Ovary (tissue), 9 donors: ENCODE results near the gene PPP2R2B. TPM values are rescaled to one million over a fixed set of nuclear protein-coding genes. Genes with fewer than 3 reads are reported as not detected.

Experiments
- DNase-seq, 5 donors: peaks; one replicate each; pipeline ENCODE4 v3.0.0-alpha.2; 2019 to 2020
- H3K27ac ChIP-seq, 2 donors: fragments of 200-600 bp; one replicate each; pipeline versions ENCODE4 v1.5.1 to v1.8.0; 2019 to 2022
- H3K27me3 ChIP-seq: fragments of 200-600 bp; one replicate; pipeline ENCODE4 v1.8.0; 2022
- H3K36me3 ChIP-seq: fragments of 200-600 bp; sonication (generic); one replicate; pipeline ENCODE4 v1.5.1; 2019
- H3K4me1 ChIP-seq: one replicate; pipeline ENCODE4 v1.8.1; 2013; ENCODE audit warnings: mild to moderate bottlenecking, moderate library complexity; ENCODE audit not compliant: insufficient read depth
- H3K4me3 ChIP-seq: fragments of 200-600 bp; sonication (generic); one replicate; pipeline ENCODE4 v1.5.1; 2017
- H3K9me3 ChIP-seq, 2 donors: fragments of 200-600 bp in 1 of 2; sonication (generic) in 1 of 2; one replicate each; pipeline versions ENCODE4 v1.5.1 to v1.8.1; 2013 to 2019; ENCODE audit warnings: mild to moderate bottlenecking in 1 of 2, moderate library complexity in 1 of 2
- CTCF ChIP-seq, 3 donors: fragments of 450-650 bp in 2 of 3; fragments of 200-600 bp in 1 of 3; IDR thresholded peaks; one replicate each; pipeline versions ENCODE4 v1.5.1 to v1.8.0; 2016 to 2022; ENCODE audit warnings: antibody characterized with exemption in 3 of 3, mild to moderate bottlenecking in 1 of 3
- EP300 ChIP-seq: sonication (generic); formaldehyde crosslinking; IDR thresholded peaks from one replicate; pipeline ENCODE4 v1.6.1; 2017; ENCODE audit warnings: antibody characterized with exemption
- POLR2A ChIP-seq: fragments of 450-650 bp; IDR thresholded peaks from one replicate; pipeline ENCODE4 v1.6.1; 2017; ENCODE audit warnings: antibody characterized with exemption, mild to moderate bottlenecking, moderate library complexity
- WGBS, 3 donors: extraction: QIAGEN DNeasy Blood & Tissue Kit in 1 of 3; methylation state at CpG; one replicate each; pipeline versions ENCODE4 v1.1.5 to v1.1.7; 2013 to 2017; 5-methylcytosine and 5-hydroxymethylcytosine counted together
- intact Hi-C, 4 donors: fragments of 100-400 bp; cut with DNase I; formaldehyde crosslinking; loops; one replicate each; pipeline versions ENCODE4 v1.11.0 to v1.15.1; 2022 to 2023
- polyA plus RNA-seq, 2 donors: library from polyadenylated mRNA; stranded (reverse); fragments of 200-250 nt in 1 of 2; fragments of 350-450 nt in 1 of 2; fragmentation: Illumina TruSeq in 1 of 2; extraction: RNeasy Lipid Tissue Mini Kit (QIAGEN cat#74804) in 1 of 2; gene quantifications; one replicate each; pipeline ENCODE4 v1.2.3, GENCODE V29; 2013 to 2014
- total RNA-seq, 7 donors: library from RNA; depleted of rRNA in 2 of 7; stranded (reverse); fragments of >200 nt in 2 of 7; fragmentation: NEBNext Ultra II Directional in 3 of 7; extraction: Animal tissue kit (Norgen Biotek cat#: 25700) in 3 of 7; gene quantifications; one replicate each; pipeline versions ENCODE4 v1.1.0 to v1.2.4, GENCODE V29; 2016 to 2023
- donor health status: DM: no; HTN: no; CAD: no; lungs with moderate emphysema.
- donor health status: DM: no; HTN: no; CAD: no.
- donor health status: Bipolar disorder and iron deficiency.
- donor health status: DM: yes; HTN: yes; CAD: no.
- donor health status: DM: no; HTN: no; CAD: no.
- donor health status: DM: yes; HTN: yes; CAD: no.

The PPP2R2B gene
- total and polyA plus RNA-seq, 9 donors, result 0.12 to 20.8 (median 1.2) TPM; not detected in 1

GRCh38 chr5:146748533-146748932 lies 130.0 kb downstream of the PPP2R2B start:
- H3K27me3 ChIP-seq, result no peaks in the 10 kb centered on the region
- no peak overlapping the region for H3K27ac ChIP-seq
- no peaks in the 10 kb centered on the region for H3K9me3 ChIP-seq
- no peaks in the 10 kb centered on the region for H3K4me1 ChIP-seq
- 74 to 86% (median 76%) methylated on average over 1 of the region's 1 CpG for WGBS, 3 donors
- TF ChIP-seq POLR2A (no peak), CTCF (IDR thresholded peaks at IDR 0.05) (no peak), EP300 (no peak)
- no peak overlapping the region for H3K4me3 ChIP-seq
- intact Hi-C loops, result no loop called here
- no peak for DNase-seq
- H3K36me3 ChIP-seq, result no peaks in the 10 kb centered on the region

- Histone ChIP-seq H3K9me3 (no peaks in the 10 kb centered on the region), H3K4me1 (no peaks in the 10 kb centered on the region), H3K27ac (no peak overlapping the region), H3K4me3 (no peak overlapping the region), H3K36me3 (no peaks in the 10 kb centered on the region), H3K27me3 (no peaks in the 10 kb centered on the region)
- intact Hi-C loops, result no loop called here
- TF ChIP-seq CTCF (IDR thresholded peaks at IDR 0.05), result no peak
- no peak for TF ChIP-seq EP300
- TF ChIP-seq POLR2A, result no peak
- WGBS, 3 donors, result 37 to 42% (median 39%) methylated on average over 5 of the region's 5 CpGs
- no peak for DNase-seq
Measured at GRCh38 chr5:146745931-146746577, 132.5 kb downstream of the PPP2R2B start.

GRCh38 chr5:146744068-146744745 lies 134.3 kb downstream of the PPP2R2B start:
- H3K9me3 ChIP-seq, result no peaks in the 10 kb centered on the region
- H3K4me1 ChIP-seq, result no peaks in the 10 kb centered on the region
- no peak for TF ChIP-seq EP300
- no peak for TF ChIP-seq CTCF (IDR thresholded peaks at IDR 0.05)
- TF ChIP-seq POLR2A, result no peak
- H3K27me3 ChIP-seq, result no peaks in the 10 kb centered on the region
- H3K4me3 ChIP-seq, result no peak overlapping the region
- H3K27ac ChIP-seq, result no peak overlapping the region
- intact Hi-C loops, result no loop called here
- no peaks in the 10 kb centered on the region for H3K36me3 ChIP-seq
- 69 to 75% (median 72%) methylated on average over 2 of the region's 2 CpGs for WGBS, 3 donors
- DNase-seq, result no peak

- no peak overlapping the region for H3K27ac ChIP-seq
- no peaks in the 10 kb centered on the region for H3K36me3 ChIP-seq
- H3K27me3 ChIP-seq, result no peaks in the 10 kb centered on the region
- 27 to 30% (median 29%) methylated on average over 5 of the region's 5 CpGs for WGBS, 3 donors
- H3K4me3 ChIP-seq, result no peak overlapping the region
- TF ChIP-seq CTCF (IDR thresholded peaks at IDR 0.05), result no peak
- no peak for TF ChIP-seq POLR2A
- TF ChIP-seq EP300, result no peak
- intact Hi-C loops, result no loop called here
- no peaks in the 10 kb centered on the region for H3K9me3 ChIP-seq
- H3K4me1 ChIP-seq, result no peaks in the 10 kb centered on the region
- no peak for DNase-seq
Measured at GRCh38 chr5:146734936-146735577, 143.5 kb downstream of the PPP2R2B start.
